GM10248 (cell line): ENCODE measurements around the gene KIAA0825.

ENCODE experiments used
- CTCF ChIA-PET: fragments of 300-600 bp; sonication (Branson Sonifier 250); formaldehyde crosslinking; extraction: SDS; loops from one replicate; lab custom pipeline; 2021; ENCODE audit warnings: antibody characterized with exemption; lab: Yijun Ruan, JAX
- POLR2A ChIA-PET: fragments of 350-650 bp; sonication (Branson Sonifier 250); formaldehyde crosslinking; extraction: SDS; loops from one replicate; lab custom pipeline; 2020; ENCODE audit warnings: antibody characterized with exemption; lab: Yijun Ruan, JAX
- DNase-seq: peaks from one replicate; pipeline ENCODE4 v3.0.0; 2012; ENCODE audit errors: extremely low spot score
- CTCF ChIP-seq: IDR thresholded peaks from 2 replicates; pipeline ENCODE4 v1.5.1; 2012; ENCODE audit warnings: mild to moderate bottlenecking, low read depth; ENCODE audit errors: extremely low read depth, missing control alignments, control extremely low read depth

The KIAA0825 gene

GRCh38 chr5:94442076-94442475 is 176.3 kb downstream of the KIAA0825 start:
- POLR2A ChIA-PET, result no interaction called here
- CTCF ChIA-PET, result no interaction called here
- TF ChIP-seq CTCF, result no peak
- no peak for DNase-seq

DNA sequence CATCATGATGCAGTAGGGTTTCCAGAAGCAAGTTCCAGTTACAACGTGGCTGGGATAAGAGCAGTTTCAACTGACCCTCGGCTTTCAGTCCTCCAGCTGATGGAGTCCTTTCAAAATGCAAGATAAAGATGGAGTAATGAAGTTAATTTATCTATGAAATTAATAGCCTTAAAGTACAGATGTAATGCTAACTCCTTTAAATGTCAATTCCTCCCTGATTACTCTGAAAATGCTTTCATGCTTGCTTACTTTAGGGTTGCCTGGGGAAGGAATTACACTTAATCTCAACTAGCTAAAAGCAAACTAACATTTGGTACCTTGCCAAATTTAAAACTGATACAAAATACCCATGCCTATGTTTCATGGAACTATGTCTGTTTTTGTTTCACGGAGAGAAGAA is 178.4 kb downstream of the KIAA0825 start:
- CTCF ChIA-PET, result interaction anchor here (2.7 kb wide), 1 partner anchor 12 kb away, joined by 8 read pairs; no protein-coding TSS in a partner anchor

GRCh38 chr5:94433397-94434163 is 184.8 kb downstream of the KIAA0825 start:
- no peak for DNase-seq
- CTCF ChIA-PET, result interaction anchor here (1.3 kb wide), 1 partner anchor 10 kb away, joined by 5 read pairs; no protein-coding TSS in a partner anchor
- no peak for TF ChIP-seq CTCF
- POLR2A ChIA-PET, result no interaction called here

More for the DNA sequence above, 178.4 kb downstream of the KIAA0825 start:
- TF ChIP-seq CTCF, result no peak
- POLR2A ChIA-PET, result no interaction called here
- DNase-seq, result no peak

DNA sequence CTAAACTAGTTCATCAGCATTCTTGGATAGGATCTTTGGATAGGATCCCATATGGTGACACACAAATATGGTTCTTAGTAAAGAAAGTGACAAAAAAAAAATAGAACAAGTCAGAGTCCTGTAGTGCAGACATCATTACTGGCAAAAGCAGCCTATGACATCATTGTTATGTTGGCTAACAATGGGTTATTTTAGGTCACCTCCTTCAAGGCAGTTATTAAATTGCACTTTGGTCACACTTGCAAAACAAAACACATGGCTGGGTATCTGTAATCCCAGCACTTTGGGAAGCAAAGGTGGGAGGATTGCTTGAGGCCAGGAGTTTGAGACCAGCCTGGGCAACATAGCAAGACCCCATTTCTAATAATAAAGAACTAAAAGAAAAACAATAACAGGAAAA is 185.9 kb downstream of the KIAA0825 start:
- ChIA-PET POLR2A (no interaction called here), CTCF (no interaction called here)
- TF ChIP-seq CTCF, result no peak
- no peak for DNase-seq

DNA sequence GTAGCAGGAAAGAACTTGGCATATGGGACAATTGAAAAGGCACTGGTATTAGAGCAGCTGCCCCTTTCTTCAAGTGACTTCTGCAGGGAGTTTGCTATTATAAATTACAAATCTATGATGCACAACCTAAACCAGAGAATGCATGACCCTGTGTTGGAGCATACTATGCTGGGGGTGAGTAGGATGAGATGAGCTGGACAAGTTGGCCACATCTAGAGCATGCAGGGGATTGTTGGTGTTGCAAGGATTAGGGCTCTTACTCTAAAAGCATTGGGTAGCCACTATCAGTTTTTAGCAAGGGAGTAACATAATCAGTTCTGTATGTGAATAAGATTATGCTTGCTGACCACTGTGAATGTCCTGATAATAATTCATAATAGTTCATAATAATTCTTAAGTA is 186.7 kb downstream of the KIAA0825 start:
- no peak for TF ChIP-seq CTCF
- no peak for DNase-seq
- POLR2A ChIA-PET, result no interaction called here
- CTCF ChIA-PET, result no interaction called here

- TF ChIP-seq CTCF, result no peak
- no peak for DNase-seq
- CTCF ChIA-PET, result interaction anchor here (1.7 kb wide), 1 partner anchor 14 kb away, joined by 4 read pairs; no protein-coding TSS in a partner anchor
- POLR2A ChIA-PET, result no interaction called here
These were observed 188.8 kb downstream of the KIAA0825 start for GRCh38 chr5:94429566-94429965.

DNA sequence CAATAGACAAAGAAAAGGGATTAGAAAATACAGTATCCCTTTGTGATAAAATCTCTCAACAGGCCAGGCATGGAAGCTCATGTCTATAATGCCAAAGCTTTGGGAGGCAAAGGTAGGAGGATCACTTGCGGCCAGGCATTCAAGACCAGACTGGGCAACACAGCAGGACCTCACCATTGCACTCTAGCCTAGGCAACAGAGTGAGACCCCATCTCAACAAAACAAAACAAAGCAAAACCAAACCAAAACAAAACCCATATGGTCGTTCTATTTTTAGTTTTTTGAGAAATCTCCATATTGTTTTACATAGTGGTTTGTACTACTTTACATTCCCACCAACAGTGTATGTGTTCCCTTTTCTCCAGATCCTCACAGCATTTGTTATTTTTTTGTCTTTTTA is 193.0 kb downstream of the KIAA0825 start:
- ChIA-PET CTCF (no interaction called here), POLR2A (no interaction called here)
- DNase-seq, result no peak
- no peak for TF ChIP-seq CTCF
